Mucosa of rectum (tissue), 2 donors: Measurements from ENCODE around the gene RBM20.

Experiments
- H3K27ac ChIP-seq, 2 donors: one replicate each; pipeline ENCODE4 v1.7.0; 2013; ENCODE audit warnings: inconsistent platforms in 2 of 2, low read depth in 2 of 2, low read length in 2 of 2
- H3K27me3 ChIP-seq, 2 donors: one replicate each; pipeline ENCODE4 v1.7.0; 2013; ENCODE audit warnings: low read length in 2 of 2; ENCODE audit not compliant: control insufficient read depth in 2 of 2, insufficient read depth in 2 of 2
- H3K36me3 ChIP-seq, 2 donors: one replicate each; pipeline ENCODE4 v1.7.0; 2013; ENCODE audit warnings: low read length in 2 of 2; ENCODE audit not compliant: control insufficient read depth in 2 of 2, insufficient read depth in 2 of 2
- H3K4me1 ChIP-seq, 2 donors: one replicate each; pipeline ENCODE4 v1.7.0; 2013; ENCODE audit warnings: low read length in 2 of 2, mild to moderate bottlenecking in 1 of 2; ENCODE audit not compliant: control insufficient read depth in 2 of 2, insufficient read depth in 2 of 2
- H3K4me3 ChIP-seq, 2 donors: one replicate each; pipeline ENCODE4 v1.7.0; 2013; ENCODE audit warnings: low read length in 2 of 2
- H3K9ac ChIP-seq, 2 donors: one replicate each; pipeline ENCODE4 v1.7.0; 2013; ENCODE audit warnings: low read length in 2 of 2, low read depth in 1 of 2, mild to moderate bottlenecking in 1 of 2
- H3K9me3 ChIP-seq, 2 donors: one replicate each; pipeline ENCODE4 v1.7.0; 2013; ENCODE audit warnings: low read length in 2 of 2; ENCODE audit not compliant: control insufficient read depth in 2 of 2
- donor health status: healthy.
- donor health status: Normal muscosa, but diverticular disease.

The RBM20 gene

GRCh38 chr10:110835841-110836240 lies 191.7 kb downstream of the RBM20 start:
- H3K27ac ChIP-seq, result peak overlapping the region; percentile 53 to 59
- no peaks in the 10 kb centered on the region for H3K9me3 ChIP-seq

DNA sequence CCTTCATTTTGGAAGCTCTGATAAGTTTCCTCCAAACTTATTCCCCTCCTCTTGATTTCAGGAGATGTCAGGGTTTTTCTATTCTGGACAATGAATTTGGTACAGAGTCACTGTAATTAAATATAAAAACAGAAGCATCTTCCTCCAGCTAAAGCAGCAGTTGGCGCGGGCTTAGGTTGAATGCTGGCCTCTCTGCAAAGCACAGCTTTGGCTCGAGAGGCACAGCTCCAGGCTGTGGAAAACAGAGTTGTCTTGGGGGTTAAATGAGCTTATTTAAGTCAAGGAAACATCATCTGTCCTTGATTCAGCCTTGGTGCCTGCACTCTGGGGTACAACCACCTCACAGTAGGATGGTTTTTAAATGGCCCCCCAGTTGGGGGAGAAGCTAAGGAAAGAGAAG lies 192.6 kb downstream of the RBM20 start:
- Histone ChIP-seq H3K4me1 (peaks cover 45 to 66% of the 10 kb centered on the region in 2 donors), H3K27me3 (no peaks in the 10 kb centered on the region), H3K9me3 (no peaks in the 10 kb centered on the region), H3K4me3 (no peak overlapping the region), H3K36me3 (no peaks in the 10 kb centered on the region), H3K27ac (peak overlapping the region; percentile 81), H3K9ac (peak overlapping the region; percentile 48 to 58)

More at GRCh38 chr10:110835841-110836240, 191.7 kb downstream of the RBM20 start:
- Histone ChIP-seq H3K4me1 (peaks cover 37 to 57% of the 10 kb centered on the region in 2 donors), H3K27me3 (no peaks in the 10 kb centered on the region), H3K36me3 (no peaks in the 10 kb centered on the region), H3K9ac (peak overlapping the region; percentile 31 to 32), H3K4me3 (no peak overlapping the region)

GRCh38 chr10:110837418-110838171 lies 193.5 kb downstream of the RBM20 start:
- Histone ChIP-seq H3K27ac (peak overlapping the region; percentile 81), H3K36me3 (no peaks in the 10 kb centered on the region), H3K9ac (peak overlapping the region; percentile 48 to 58), H3K27me3 (no peaks in the 10 kb centered on the region), H3K4me1 (peaks cover 54 to 75% of the 10 kb centered on the region in 2 donors), H3K4me3 (no peak overlapping the region), H3K9me3 (no peaks in the 10 kb centered on the region)

DNA sequence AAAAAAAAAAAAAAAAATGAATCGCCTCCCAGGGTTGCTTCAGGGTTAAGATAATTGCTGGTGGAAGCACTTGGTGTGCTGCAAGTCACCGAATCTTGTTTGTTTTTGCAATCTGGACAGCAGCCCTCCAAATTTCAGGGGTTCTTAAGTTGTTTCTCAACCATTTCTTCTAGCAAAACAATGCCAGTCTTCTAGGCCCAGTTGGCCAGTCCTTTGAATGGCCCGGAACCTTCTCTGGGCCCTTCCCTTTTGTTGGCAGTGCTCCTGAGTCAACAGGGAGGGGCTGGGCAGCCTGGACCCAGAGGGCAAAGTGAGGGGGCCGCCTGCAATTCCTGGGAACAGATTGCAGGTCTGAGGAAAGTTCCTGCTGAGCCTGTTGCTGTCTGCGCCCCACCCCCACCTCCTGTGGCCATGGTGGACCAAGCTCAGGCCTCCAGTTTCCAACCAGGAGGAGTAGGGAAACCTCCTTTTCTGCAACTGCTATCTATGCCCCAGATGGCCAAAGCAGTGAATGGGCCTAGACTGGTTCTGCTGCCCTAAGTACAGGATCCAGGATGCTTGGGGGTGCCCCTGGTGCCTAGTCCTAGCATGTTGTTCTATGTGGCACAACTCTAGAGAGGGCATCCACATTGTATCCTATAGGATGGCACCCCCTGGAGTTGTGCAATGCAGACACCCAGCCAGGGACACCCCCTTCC lies 196.2 kb downstream of the RBM20 start:
- Histone ChIP-seq H3K27me3 (no peaks in the 10 kb centered on the region), H3K4me3 (no peak overlapping the region), H3K4me1 (peaks cover 66 to 87% of the 10 kb centered on the region in 2 donors), H3K36me3 (no peaks in the 10 kb centered on the region), H3K9me3 (no peaks in the 10 kb centered on the region), H3K9ac (peak overlapping the region; percentile 14 to 55), H3K27ac (peak overlapping the region; percentile 97 to 98)

DNA sequence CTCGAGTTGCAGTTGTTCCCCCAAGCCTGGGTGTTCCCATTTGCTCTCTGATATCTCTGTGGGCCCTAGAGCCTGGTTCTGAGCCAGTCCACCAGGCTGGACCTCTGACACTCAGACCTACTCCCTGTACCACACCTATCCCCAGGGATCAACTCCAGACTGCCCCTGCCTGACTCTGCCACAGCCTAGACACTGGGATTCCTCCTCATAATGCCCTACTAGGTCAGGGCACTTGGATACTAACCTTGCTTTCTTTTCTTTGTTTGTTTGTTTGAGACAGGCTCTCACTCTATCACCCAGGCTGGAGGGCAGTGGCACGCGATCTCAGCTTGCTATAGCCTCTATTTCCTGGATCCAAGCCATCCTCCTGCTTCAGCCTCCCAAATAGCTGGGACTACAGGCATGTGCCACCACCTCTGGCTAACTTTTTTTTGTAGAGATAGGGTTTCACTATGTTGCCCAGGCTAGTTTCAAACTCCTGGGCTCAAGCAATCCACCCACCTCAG lies 196.8 kb downstream of the RBM20 start:
- Histone ChIP-seq H3K4me1 (peaks cover 66 to 87% of the 10 kb centered on the region in 2 donors), H3K36me3 (no peaks in the 10 kb centered on the region), H3K9ac (peak overlapping the region; percentile 14 to 55), H3K27me3 (no peaks in the 10 kb centered on the region), H3K27ac (peak overlapping the region; percentile 97 to 98), H3K4me3 (no peak overlapping the region), H3K9me3 (no peaks in the 10 kb centered on the region)

- H3K27ac ChIP-seq, result peak overlapping the region; percentile 97 to 98
- peak overlapping the region; percentile 20 to 55 for H3K9ac ChIP-seq
- H3K27me3 ChIP-seq, result no peaks in the 10 kb centered on the region
- H3K4me3 ChIP-seq, result peak overlapping the region in 1 of 2 donors; percentile 42
- H3K9me3 ChIP-seq, result no peaks in the 10 kb centered on the region
- H3K4me1 ChIP-seq, result peaks cover 72 to 89% of the 10 kb centered on the region in 2 donors
- H3K36me3 ChIP-seq, result no peaks in the 10 kb centered on the region
These were observed 197.7 kb downstream of the RBM20 start for GRCh38 chr10:110841767-110842267.

DNA sequence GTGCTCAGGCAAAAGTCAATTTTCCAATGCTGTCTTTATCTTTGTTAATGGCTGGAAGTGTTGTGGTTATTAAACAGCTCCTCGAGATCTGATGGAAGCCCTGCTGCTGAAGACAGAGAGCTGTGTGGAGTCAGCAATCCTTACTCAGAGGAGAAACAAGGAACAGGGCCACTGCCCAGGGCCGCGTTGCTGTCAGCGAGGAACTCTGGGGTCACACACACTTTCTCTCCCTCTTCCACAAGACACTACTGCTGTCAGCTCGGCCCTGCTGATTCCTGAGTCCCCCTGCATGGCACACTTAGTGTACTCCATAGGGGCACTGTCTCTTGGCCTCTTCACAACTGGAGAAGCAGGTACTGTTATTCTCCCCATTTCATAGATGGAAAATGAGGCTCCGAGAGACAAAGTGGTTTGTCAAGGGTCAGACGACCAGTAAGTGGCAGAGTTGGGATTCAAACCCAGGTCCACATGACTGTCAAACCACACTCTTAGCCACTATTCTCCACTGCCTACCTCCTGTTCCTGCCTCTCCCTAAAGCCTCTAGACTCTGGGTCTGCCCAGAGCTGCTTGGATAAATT lies 198.3 kb downstream of the RBM20 start:
- H3K27me3 ChIP-seq, result no peaks in the 10 kb centered on the region
- peak overlapping the region; percentile 45 to 58 for H3K9ac ChIP-seq
- peaks cover 70 to 89% of the 10 kb centered on the region in 2 donors for H3K4me1 ChIP-seq
- peak overlapping the region; percentile 26 to 45 for H3K4me3 ChIP-seq
- no peaks in the 10 kb centered on the region for H3K36me3 ChIP-seq
- H3K9me3 ChIP-seq, result no peaks in the 10 kb centered on the region
- H3K27ac ChIP-seq, result peak overlapping the region; percentile 97 to 98

- Histone ChIP-seq H3K4me3 (peak overlapping the region in 1 of 2 donors; percentile 34), H3K27me3 (no peaks in the 10 kb centered on the region), H3K36me3 (no peaks in the 10 kb centered on the region), H3K9ac (peak overlapping the region; percentile 45 to 58), H3K4me1 (peaks cover 68 to 85% of the 10 kb centered on the region in 2 donors), H3K9me3 (no peaks in the 10 kb centered on the region), H3K27ac (peak overlapping the region; percentile 97 to 98)
These were observed 198.9 kb downstream of the RBM20 start for GRCh38 chr10:110843031-110843430.

DNA sequence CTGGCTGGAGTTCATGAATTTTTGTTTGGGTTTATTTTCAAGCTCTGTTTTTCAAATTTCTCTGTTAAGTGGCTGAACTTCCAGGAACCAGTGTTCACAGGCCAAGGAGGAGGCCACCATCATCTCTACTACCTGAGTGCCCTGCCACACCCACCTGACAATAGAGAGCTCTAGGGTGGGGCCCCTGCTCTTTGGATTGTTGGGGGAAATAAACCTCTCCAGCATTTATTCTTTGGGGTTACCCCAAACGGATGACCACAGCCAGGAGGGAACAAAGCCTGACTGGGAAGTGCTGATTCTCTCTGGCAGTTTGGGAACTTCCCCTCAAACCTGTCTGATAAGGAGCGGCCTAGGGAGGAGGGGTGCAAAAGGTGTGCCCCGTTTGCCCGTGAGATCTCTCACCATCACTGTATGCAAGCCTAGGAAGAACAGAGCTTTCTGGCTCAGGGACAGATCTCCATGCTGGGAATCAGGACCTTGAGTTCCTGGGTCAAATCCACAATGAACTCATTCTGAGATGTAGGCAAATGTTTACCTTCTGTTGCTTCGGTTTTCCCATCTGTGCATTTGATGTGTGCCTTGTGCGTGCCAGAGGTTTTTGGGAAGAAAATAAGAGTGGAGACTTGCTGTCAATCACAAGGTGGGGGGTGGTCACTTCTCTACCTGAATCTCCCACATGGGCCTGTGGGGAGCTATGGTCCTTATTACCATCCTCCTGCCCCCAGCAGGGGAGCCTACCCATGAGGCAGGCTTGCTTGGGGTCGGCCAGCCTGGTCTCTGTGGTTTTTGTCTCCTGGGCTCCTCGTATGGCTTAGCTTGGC lies 199.9 kb downstream of the RBM20 start:
- Histone ChIP-seq H3K27me3 (no peaks in the 10 kb centered on the region), H3K27ac (peak overlapping the region; percentile 97 to 98), H3K4me1 (peaks cover 65 to 79% of the 10 kb centered on the region in 2 donors), H3K4me3 (peak overlapping the region in 1 of 2 donors; percentile 5), H3K36me3 (no peaks in the 10 kb centered on the region), H3K9me3 (no peaks in the 10 kb centered on the region), H3K9ac (peak overlapping the region; percentile 45 to 61)
